ENCODE measurements around the gene IL1RAP. TPM values are rescaled to one million over a fixed set of nuclear protein-coding genes. Genes with fewer than 3 reads are reported as not detected.

Gene IL1RAP
- total RNA-seq, 2 donors from 2014 or later, result 13.6 to 24.4 TPM

DNA sequence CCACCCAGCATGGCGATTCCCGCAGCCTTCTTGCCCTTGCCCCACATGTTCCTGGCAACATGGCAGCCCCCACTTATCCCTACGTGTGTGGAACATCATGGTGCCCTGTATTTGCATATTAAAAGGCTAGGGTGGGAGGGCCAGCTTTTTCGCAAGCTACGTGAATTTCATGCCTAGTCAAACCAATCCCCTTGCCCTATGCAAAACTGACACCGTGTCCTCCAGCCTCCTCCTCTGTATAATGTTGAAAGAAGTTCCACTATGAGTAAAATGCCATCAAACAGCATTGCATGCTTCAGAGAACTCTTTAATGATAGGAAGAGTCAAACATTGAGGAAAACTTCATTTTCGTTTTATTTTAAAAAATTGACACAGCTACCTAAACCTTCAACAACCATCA lies 170.9 kb downstream of the IL1RAP start:
- no peak overlapping the region for H3K27ac Mint-ChIP-seq
- DNase-seq (ENCODE audit: low spot score in 2 of 2) (no peak), ATAC-seq (no peak)
- H3K9me3 Mint-ChIP-seq, result peaks cover 11 to 12% of the 10 kb centered on the region in 2 donors
- H3K36me3 Mint-ChIP-seq, result peaks cover 0 to 11% of the 10 kb centered on the region in 2 donors

DNA sequence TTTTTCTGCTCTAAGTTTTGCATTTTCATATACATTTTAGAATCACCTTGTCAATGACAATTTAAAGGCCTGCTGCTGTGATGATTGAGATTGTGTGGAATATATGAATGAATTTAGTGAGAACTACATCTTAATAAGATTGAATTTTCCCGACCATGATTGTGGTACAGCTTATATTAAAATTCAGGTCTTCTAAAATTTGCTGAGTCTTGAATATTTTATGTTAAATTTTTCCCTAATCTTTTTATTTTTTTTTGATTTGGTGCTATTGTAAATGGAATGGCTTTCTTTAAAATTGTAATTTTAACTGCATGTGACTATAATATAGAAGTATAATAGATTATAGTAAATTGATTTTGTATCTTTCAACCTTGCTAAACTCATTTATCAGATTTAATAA lies 172.1 kb downstream of the IL1RAP start:
- H3K9me3 Mint-ChIP-seq, result peaks cover 11 to 12% of the 10 kb centered on the region in 2 donors
- no peak for ATAC-seq
- peaks cover 0 to 11% of the 10 kb centered on the region in 2 donors for H3K36me3 Mint-ChIP-seq

GRCh38 chr3:190690246-190690645 lies 176.4 kb downstream of the IL1RAP start:
- no peak for DNase-seq (ENCODE audit: low spot score in 2 of 2)
- peaks cover 4 to 12% of the 10 kb centered on the region in 2 donors for H3K9me3 Mint-ChIP-seq
- peaks cover 0 to 7% of the 10 kb centered on the region in 2 donors for H3K36me3 Mint-ChIP-seq
- no peak overlapping the region for H3K27ac Mint-ChIP-seq
- ATAC-seq, result no peak

More for the DNA sequence above, 172.1 kb downstream of the IL1RAP start:
- no peak overlapping the region for H3K27ac Mint-ChIP-seq
- no peak for DNase-seq (ENCODE audit: low spot score in 2 of 2)

- ATAC-seq (no peak), DNase-seq (ENCODE audit: low spot score in 2 of 2) (no peak)
- Mint-ChIP-seq H3K36me3 (peaks cover 0 to 7% of the 10 kb centered on the region in 2 donors), H3K27ac (no peak overlapping the region), H3K9me3 (peaks cover 4 to 12% of the 10 kb centered on the region in 2 donors)
Measured at GRCh38 chr3:190692256-190692655, 178.4 kb downstream of the IL1RAP start.

GRCh38 chr3:190694335-190695001 lies 180.6 kb downstream of the IL1RAP start:
- ATAC-seq (peak in 1 of 2 donors; percentile 35), DNase-seq (ENCODE audit: low spot score in 2 of 2) (no peak)
- Mint-ChIP-seq H3K27ac (no peak overlapping the region), H3K9me3 (no peaks in the 10 kb centered on the region), H3K36me3 (no peaks in the 10 kb centered on the region)

DNA sequence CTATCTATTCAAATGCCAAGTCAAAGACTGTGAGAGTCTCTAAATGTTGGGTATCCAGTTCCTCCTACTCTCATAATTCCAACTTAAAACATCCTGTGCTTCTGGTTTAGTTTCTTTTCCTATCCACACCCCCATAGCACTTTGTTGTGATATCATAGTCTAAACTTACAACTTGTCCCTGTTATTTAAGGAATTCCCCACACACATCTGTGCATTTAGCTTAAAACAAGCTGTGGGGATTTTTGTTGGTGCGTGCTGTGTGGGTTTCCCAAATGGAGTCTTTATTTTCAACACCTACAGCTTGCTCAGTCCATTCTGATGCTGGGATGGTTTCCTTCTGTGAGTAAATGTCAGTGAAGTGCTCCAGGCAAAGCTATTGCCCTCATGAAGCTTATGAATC lies 181.3 kb downstream of the IL1RAP start:
- no peaks in the 10 kb centered on the region for H3K36me3 Mint-ChIP-seq
- ATAC-seq (no peak), DNase-seq (ENCODE audit: low spot score in 2 of 2) (no peak)
- no peak overlapping the region for H3K27ac Mint-ChIP-seq
- H3K9me3 Mint-ChIP-seq, result no peaks in the 10 kb centered on the region

DNA sequence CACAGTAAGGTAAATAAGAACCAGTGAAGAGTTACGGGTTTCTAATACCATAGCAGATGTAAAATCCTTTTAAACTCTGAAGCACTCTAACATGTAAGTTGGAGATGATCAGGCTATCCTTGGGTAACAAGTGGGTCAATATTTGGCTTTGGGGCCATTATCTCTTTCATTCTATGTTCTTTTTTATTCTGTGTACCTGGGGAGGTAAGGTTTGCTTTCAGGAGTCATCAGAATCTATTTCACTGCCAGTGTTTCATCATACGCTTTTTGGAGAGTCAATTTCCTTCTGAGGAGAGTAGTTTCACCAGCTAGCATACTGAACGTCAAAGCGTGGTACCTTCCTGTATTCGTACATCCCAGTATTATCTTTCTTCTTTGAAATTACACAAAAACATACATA lies 182.1 kb downstream of the IL1RAP start:
- Mint-ChIP-seq H3K27ac (no peak overlapping the region), H3K9me3 (no peaks in the 10 kb centered on the region), H3K36me3 (no peaks in the 10 kb centered on the region)
- ATAC-seq (no peak), DNase-seq (ENCODE audit: low spot score in 2 of 2) (no peak)

DNA sequence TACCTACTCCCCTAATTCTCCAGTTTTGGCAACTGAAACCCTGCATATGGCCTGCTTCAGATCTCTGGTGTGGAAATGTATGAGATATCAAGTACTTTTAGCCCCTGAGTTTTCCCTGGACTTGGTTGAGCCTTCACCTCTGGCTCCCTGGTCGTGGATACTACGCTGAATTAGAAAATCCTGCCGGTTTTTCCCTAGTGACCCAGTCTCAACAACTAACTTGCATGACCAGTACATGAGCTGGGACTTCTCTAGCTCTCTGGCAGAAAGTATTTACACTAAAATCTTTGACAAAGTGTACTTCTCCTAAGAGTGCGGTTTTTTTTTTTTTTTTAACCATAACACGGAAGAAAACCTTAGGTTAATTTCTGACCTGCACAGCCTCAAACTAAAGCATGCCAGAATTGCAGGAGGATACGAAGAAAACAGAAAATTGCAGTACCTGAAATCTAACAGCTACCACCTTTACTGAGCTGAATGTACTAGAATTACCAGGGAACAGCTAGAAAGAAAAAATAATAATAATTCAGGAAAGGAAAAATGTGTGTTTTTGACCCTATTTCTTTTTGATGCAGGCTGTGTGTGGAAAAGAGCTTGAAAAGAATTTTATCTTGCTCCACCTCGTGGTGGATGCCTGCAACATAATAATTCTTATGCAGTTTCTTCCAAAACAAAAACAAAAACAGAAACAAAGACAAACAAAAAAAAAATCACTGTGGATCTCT lies 183.1 kb downstream of the IL1RAP start:
- Mint-ChIP-seq H3K27ac (no peak overlapping the region), H3K9me3 (no peaks in the 10 kb centered on the region), H3K36me3 (no peaks in the 10 kb centered on the region)
- DNase-seq (ENCODE audit: low spot score in 2 of 2), result no peak
- no peak for ATAC-seq

DNA sequence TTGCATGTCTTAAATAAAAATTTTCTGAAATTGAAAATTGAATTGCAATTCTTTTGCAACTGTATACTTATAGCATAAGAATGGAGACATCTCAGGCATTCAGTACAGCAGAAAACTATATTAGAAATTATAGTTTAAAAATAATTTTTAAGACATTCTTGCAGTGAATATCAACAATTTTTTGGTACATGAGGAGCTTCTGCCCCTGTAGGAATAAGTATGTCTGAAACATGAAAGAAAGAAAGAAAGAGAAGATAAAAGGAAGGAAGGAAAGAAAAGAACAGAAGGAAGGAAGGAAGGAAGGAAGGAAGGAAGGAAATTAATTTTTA lies 183.6 kb downstream of the IL1RAP start:
- ATAC-seq (no peak), DNase-seq (ENCODE audit: low spot score in 2 of 2) (no peak)
- no peaks in the 10 kb centered on the region for H3K9me3 Mint-ChIP-seq
- H3K36me3 Mint-ChIP-seq, result no peaks in the 10 kb centered on the region
- no peak overlapping the region for H3K27ac Mint-ChIP-seq

DNA sequence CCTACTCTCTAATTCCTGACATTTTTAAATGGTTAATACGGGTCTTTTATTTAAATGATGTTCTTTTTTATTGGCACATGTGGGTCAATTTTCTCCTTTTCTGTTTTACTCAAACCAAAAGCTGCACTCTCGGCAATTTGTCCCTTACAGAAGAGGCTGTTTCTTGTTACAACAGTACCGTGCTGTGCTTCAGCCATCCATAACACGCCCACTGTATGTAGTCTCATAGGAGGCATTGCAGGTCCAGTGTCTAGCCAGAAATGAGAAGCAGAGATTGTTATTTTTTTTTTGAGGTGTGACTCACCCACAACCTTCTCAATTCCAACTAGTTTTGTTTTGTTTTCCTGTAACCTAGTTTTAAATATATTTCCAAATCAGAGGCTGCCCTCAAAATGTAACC lies 184.0 kb downstream of the IL1RAP start:
- Mint-ChIP-seq H3K9me3 (no peaks in the 10 kb centered on the region), H3K27ac (no peak overlapping the region), H3K36me3 (no peaks in the 10 kb centered on the region)
- ATAC-seq (no peak), DNase-seq (ENCODE audit: low spot score in 2 of 2) (no peak)

GRCh38 chr3:190699776-190700175 lies 185.9 kb downstream of the IL1RAP start:
- Mint-ChIP-seq H3K9me3 (peaks cover 0 to 1% of the 10 kb centered on the region in 2 donors), H3K36me3 (no peaks in the 10 kb centered on the region), H3K27ac (no peak overlapping the region)
- DNase-seq (ENCODE audit: low spot score in 2 of 2) (no peak), ATAC-seq (no peak)

- DNase-seq (ENCODE audit: low spot score in 2 of 2) (no peak), ATAC-seq (no peak)
- Mint-ChIP-seq H3K27ac (no peak overlapping the region), H3K9me3 (peaks cover 0 to 3% of the 10 kb centered on the region in 2 donors), H3K36me3 (no peaks in the 10 kb centered on the region)
Measured at GRCh38 chr3:190701096-190701532, 187.2 kb downstream of the IL1RAP start.

GRCh38 chr3:190706582-190706981 lies 192.7 kb downstream of the IL1RAP start:
- peak; percentile 29 to 75 for ATAC-seq
- no peak for DNase-seq (ENCODE audit: low spot score in 2 of 2)
- H3K27ac Mint-ChIP-seq, result no peak overlapping the region
- H3K9me3 Mint-ChIP-seq, result peaks cover 0 to 3% of the 10 kb centered on the region in 2 donors
- H3K36me3 Mint-ChIP-seq, result no peaks in the 10 kb centered on the region

Other genes starting within 250 kb of the IL1RAP start
- 10 to 100 TPM in 1 of 2 donors, 1 to 10 TPM in 1; 1.4 to 11.4 TPM for gene CLDN1, start 191.6 kb upstream of the IL1RAP start, total RNA-seq
- not detected for gene CLDN16, start 125.9 kb upstream of the IL1RAP start, total RNA-seq
- gene TMEM207, start 64.2 kb upstream of the IL1RAP start, total RNA-seq, result not detected